K562 (cell line): Measurements from ENCODE around the gene LRP10. TPM values are rescaled to one million over a fixed set of nuclear protein-coding genes. Genes with fewer than 3 reads are reported as not detected.
A peak's percentile ranks its signal among the peaks of the same experiment; 100 is the strongest.

Experiments used
- ATF1 ChIP-seq, 2 experiments: fragments of 450-650 bp in 1 of 2; IDR thresholded peaks; 2 replicates each; pipeline ENCODE4 v1.6.1; 2016; ENCODE audit warnings: missing compliant biosample characterization in 1 of 2, missing genetic modification characterization in 1 of 2
- LEF1 ChIP-seq: fragments of 450-650 bp; IDR thresholded peaks from 2 replicates; pipeline ENCODE4 v1.6.1; 2016; ENCODE audit warnings: mild to moderate bottlenecking
- MAFK ChIP-seq: IDR thresholded peaks from 2 replicates; pipeline ENCODE4 v1.6.1; 2011; ENCODE audit warnings: low read length, improper control_type of control experiment
- MTA3 ChIP-seq: fragments of 450-650 bp; formaldehyde crosslinking; IDR thresholded peaks from 2 replicates; pipeline ENCODE4 v1.6.1; 2017; ENCODE audit warnings: mild to moderate bottlenecking, borderline replicate concordance
- NRF1 ChIP-seq, 2 experiments: fragments of 450-650 bp; IDR thresholded peaks in 1 of 2; conservative IDR thresholded peaks in 1 of 2; 2 replicates each; pipeline ENCODE4 v1.6.1; 2014; ENCODE audit warnings: mild to moderate bottlenecking in 2 of 2
- OTX1 ChIP-seq: fragments of 450-650 bp; formaldehyde crosslinking; IDR thresholded peaks from 2 replicates; pipeline ENCODE4 v1.4.0; 2022; ENCODE audit warnings: mild to moderate bottlenecking
- PHB2 ChIP-seq: fragments of 450-650 bp; IDR thresholded peaks from 2 replicates; pipeline ENCODE4 v1.6.1; 2017; ENCODE audit warnings: low read depth
- POLR2G ChIP-seq: fragments of 200-400 bp; formaldehyde crosslinking; IDR thresholded peaks from 2 replicates; pipeline ENCODE4 v1.6.1; 2017; ENCODE audit warnings: low read depth, mild to moderate bottlenecking, antibody characterized with exemption, low read length, moderate library complexity
- PTTG1 ChIP-seq: fragments of 450-650 bp; IDR thresholded peaks from 2 replicates; pipeline ENCODE4 v1.6.1; 2016; ENCODE audit warnings: low read depth, mild to moderate bottlenecking, missing genetic modification characterization, missing compliant biosample characterization
- RCOR1 ChIP-seq, 2 experiments: IDR thresholded peaks; 2 replicates each; pipeline ENCODE4 v1.6.1; 2012; ENCODE audit warnings: low read depth in 2 of 2, low read length in 2 of 2, borderline replicate concordance in 1 of 2, improper control_type of control experiment in 1 of 2
- SLC30A9 ChIP-seq: fragments of 250-450 bp; sonication (Bioruptor Pico); IDR thresholded peaks from 2 replicates; pipeline ENCODE4 v1.8.0; 2022; ENCODE audit warnings: mild to moderate bottlenecking, moderate library complexity
- SMAD4 ChIP-seq: fragments of 250-450 bp; sonication (Bioruptor Pico); conservative IDR thresholded peaks from 2 replicates; pipeline ENCODE4 v1.8.0; 2021; ENCODE audit warnings: inconsistent platforms, mild to moderate bottlenecking, moderate library complexity
- THRAP3 ChIP-seq: fragments of 450-650 bp; IDR thresholded peaks from 2 replicates; pipeline ENCODE4 v1.6.1; 2016; ENCODE audit warnings: mild to moderate bottlenecking, inconsistent platforms, borderline replicate concordance
- XRCC5 ChIP-seq: fragments of 200-400 bp; formaldehyde crosslinking; IDR thresholded peaks from 2 replicates; pipeline ENCODE4 v1.6.1; 2017; ENCODE audit warnings: low read depth, mild to moderate bottlenecking, low read length
- ZNF23 ChIP-seq: fragments of 250-450 bp; sonication (Bioruptor Pico); IDR thresholded peaks from 2 replicates; pipeline ENCODE4 v1.4.0; 2020; ENCODE audit warnings: mild to moderate bottlenecking
- ZNF586 ChIP-seq: fragments of 450-650 bp; formaldehyde crosslinking; conservative IDR thresholded peaks from 2 replicates; pipeline ENCODE4 v1.4.0; 2020; ENCODE audit warnings: mild to moderate bottlenecking, moderate library complexity
- polyA plus RNA-seq, 8 experiments: library from polyadenylated mRNA; depleted of rRNA in 4 of 8; stranded (reverse) in 5 of 8; unstranded in 3 of 8; fragments of >200 nt; fragmentation: Nextera tagmentation in 2 of 8; fragmentation: Illumina TruSeq in 1 of 8; extraction: Ambion mirVana in 2 of 8; extraction: Trizol in 1 of 8; gene quantifications; 2 replicates each; pipeline versions ENCODE4 v1.2.1 to v1.2.3, GENCODE V29; 2011 to 2014; ENCODE audit warnings: inconsistent platforms in 1 of 8, missing spikeins in 1 of 8
- total RNA-seq, 7 experiments: library from RNA; depleted of rRNA in 6 of 7; stranded (reverse); fragments of >200 nt in 6 of 7; fragmentation: Illumina TruSeq in 2 of 7; extraction: Trizol in 2 of 7; gene quantifications; 2 replicates each; pipeline versions ENCODE4 v1.2.1 to v1.2.3, GENCODE V29; 2011 to 2021; ENCODE audit warnings: low replicate concordance in 1 of 7
- TF ChIP-seq, protein P1 (sequence below): fragments of 450-650 bp; IDR thresholded peaks from one replicate; pipeline ENCODE4 v1.6.1; 2018; ENCODE audit warnings: mild to moderate bottlenecking, moderate library complexity; ENCODE audit not compliant: partially characterized antibody
- TF ChIP-seq, protein P2 (sequence below): fragments of 450-650 bp; IDR thresholded peaks from 2 replicates; pipeline ENCODE4 v1.6.1; 2014; ENCODE audit warnings: low read depth, mild to moderate bottlenecking, moderate library complexity, borderline replicate concordance
- TF ChIP-seq, protein P3 (sequence below): conservative IDR thresholded peaks from 2 replicates; pipeline ENCODE4 v1.6.1; 2011; ENCODE audit warnings: low read depth, mild to moderate bottlenecking, low read length; ENCODE audit not compliant: control insufficient read depth
- TF ChIP-seq, protein P4 (sequence below): fragments of 250-450 bp; sonication (Bioruptor Pico); IDR thresholded peaks from 2 replicates; pipeline ENCODE4 v1.5.0; 2021; ENCODE audit warnings: mild to moderate bottlenecking, borderline replicate concordance

Gene LRP10
- total and polyA plus RNA-seq, 9 of the 15 experiments (the other 6 are each of a cell fraction or from before 2014, with no cell fraction given), result 1.3 to 45.5 (median 10.9) TPM

DNA sequence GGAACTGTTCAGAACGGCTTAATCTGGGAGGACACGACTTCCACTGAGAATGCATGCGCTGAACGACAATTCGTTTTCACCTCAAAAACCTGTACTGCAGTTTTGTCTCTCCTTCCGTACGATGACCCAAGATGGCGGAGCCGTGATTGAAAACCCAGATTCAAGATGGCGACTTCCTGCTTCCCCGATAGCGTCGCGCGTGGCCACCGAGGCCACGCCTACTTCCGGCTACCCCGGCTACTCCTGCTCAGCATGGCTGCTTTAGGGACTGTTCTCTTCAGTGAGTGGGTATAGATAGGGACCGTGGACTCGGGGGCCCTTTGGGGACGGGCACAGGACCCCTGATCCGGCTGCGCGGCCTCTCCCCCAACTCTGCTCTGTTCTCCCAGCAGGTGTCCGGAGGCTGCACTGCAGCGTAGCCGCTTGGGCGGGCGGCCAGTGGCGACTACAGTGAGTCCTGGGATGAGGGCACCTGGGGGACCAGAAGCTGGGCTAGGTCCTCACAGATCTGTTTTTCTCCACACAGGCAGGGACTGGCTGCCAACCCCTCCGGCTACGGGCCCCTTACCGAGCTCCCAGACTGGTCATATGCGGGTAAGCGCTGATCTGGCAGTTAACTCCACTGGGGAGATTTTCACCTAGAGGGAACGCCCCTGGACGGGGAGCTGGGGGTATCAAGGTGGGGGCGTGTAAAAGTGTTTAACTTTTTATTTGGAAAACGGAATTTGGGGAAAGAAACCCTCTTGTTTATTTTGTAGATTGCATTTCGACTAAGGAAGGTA is 41.7 kb upstream of the LRP10 start, which contains the start of gene MRPL52 (continued):
- TF ChIP-seq ATF1 (CRISPR knock-in tag; IDR thresholded peaks at IDR 0.05) (no peak), ATF1 (tag; IDR thresholded peaks at IDR 0.05) (peak; percentile 76), MTA3 (no peak), PHB2 (no peak), SMAD4 (CRISPR knock-in tag) (0 out of 2 replicates have a peak, but pooled peaks have one; percentile 31), RCOR1 (IDR thresholded peaks at IDR 0.05; ENCODE audit: borderline replicate concordance in 1 of 2, low read depth in 2 of 2, low read length in 2 of 2) (peak; percentile 44 to 60; a peak in 3 of 4 replicates), LEF1 (no peak), ZNF23 (CRISPR knock-in tag) (no peak), OTX1 (CRISPR knock-in tag) (no peak), PTTG1 (tag) (no peak), THRAP3 (no peak), MAFK (no peak), POLR2G (peak; percentile 89), ZNF586 (CRISPR knock-in tag) (no peak), SLC30A9 (CRISPR knock-in tag) (no peak), NRF1 (conservative IDR thresholded peaks at IDR 0.05 in 1 of 2, IDR thresholded peaks at IDR 0.05 in 1 of 2) (peak; percentile 69 to 76), XRCC5 (no peak)
- TF ChIP-seq, protein P1, sequence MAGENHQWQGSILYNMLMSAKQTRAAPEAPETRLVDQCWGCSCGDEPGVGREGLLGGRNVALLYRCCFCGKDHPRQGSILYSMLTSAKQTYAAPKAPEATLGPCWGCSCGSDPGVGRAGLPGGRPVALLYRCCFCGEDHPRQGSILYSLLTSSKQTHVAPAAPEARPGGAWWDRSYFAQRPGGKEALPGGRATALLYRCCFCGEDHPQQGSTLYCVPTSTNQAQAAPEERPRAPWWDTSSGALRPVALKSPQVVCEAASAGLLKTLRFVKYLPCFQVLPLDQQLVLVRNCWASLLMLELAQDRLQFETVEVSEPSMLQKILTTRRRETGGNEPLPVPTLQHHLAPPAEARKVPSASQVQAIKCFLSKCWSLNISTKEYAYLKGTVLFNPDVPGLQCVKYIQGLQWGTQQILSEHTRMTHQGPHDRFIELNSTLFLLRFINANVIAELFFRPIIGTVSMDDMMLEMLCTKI, result no peak
- TF ChIP-seq, protein P2, sequence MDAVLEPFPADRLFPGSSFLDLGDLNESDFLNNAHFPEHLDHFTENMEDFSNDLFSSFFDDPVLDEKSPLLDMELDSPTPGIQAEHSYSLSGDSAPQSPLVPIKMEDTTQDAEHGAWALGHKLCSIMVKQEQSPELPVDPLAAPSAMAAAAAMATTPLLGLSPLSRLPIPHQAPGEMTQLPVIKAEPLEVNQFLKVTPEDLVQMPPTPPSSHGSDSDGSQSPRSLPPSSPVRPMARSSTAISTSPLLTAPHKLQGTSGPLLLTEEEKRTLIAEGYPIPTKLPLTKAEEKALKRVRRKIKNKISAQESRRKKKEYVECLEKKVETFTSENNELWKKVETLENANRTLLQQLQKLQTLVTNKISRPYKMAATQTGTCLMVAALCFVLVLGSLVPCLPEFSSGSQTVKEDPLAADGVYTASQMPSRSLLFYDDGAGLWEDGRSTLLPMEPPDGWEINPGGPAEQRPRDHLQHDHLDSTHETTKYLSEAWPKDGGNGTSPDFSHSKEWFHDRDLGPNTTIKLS, result peak; percentile 74; the same call in 1 of the 2 replicates
- TF ChIP-seq, protein P3, sequence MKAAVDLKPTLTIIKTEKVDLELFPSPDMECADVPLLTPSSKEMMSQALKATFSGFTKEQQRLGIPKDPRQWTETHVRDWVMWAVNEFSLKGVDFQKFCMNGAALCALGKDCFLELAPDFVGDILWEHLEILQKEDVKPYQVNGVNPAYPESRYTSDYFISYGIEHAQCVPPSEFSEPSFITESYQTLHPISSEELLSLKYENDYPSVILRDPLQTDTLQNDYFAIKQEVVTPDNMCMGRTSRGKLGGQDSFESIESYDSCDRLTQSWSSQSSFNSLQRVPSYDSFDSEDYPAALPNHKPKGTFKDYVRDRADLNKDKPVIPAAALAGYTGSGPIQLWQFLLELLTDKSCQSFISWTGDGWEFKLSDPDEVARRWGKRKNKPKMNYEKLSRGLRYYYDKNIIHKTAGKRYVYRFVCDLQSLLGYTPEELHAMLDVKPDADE, result peak; percentile 72; the same call in 1 of the 2 replicates
- TF ChIP-seq, protein P4, sequence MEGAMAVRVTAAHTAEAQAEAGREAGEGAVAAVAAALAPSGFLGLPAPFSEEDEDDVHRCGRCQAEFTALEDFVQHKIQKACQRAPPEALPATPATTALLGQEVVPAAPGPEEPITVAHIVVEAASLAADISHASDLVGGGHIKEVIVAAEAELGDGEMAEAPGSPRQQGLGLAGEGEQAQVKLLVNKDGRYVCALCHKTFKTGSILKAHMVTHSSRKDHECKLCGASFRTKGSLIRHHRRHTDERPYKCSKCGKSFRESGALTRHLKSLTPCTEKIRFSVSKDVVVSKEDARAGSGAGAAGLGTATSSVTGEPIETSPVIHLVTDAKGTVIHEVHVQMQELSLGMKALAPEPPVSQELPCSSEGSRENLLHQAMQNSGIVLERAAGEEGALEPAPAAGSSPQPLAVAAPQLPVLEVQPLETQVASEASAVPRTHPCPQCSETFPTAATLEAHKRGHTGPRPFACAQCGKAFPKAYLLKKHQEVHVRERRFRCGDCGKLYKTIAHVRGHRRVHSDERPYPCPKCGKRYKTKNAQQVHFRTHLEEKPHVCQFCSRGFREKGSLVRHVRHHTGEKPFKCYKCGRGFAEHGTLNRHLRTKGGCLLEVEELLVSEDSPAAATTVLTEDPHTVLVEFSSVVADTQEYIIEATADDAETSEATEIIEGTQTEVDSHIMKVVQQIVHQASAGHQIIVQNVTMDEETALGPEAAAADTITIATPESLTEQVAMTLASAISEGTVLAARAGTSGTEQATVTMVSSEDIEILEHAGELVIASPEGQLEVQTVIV, result no peak
